Right forelimb (tissue), 1 donor: ENCODE measurements around the gene PLPP6.
"Not testable (repeated sequence)": the region's sequence is repeated elsewhere in the genome, so short reads cannot be mapped to it uniquely, and the experiment has no call there.

Source experiments
- DNase-seq: peaks from one replicate; pipeline ENCODE4 v3.0.0-alpha.2; 2018

PLPP6 gene

GRCh38 chr9:4662108-4662988 lies at the start of gene PLPP6:
Gene PLPP6 (plus strand): TSS chr9:4662294. CDS start chr9:4662376, 82 bp downstream.
- peak; percentile 88 for DNase-seq

GRCh38 chr9:4614627-4615026 lies 47.5 kb upstream of the PLPP6 start:
- no peak for DNase-seq

- DNase-seq, result no peak
Measured at GRCh38 chr9:4615251-4615650, 46.8 kb upstream of the PLPP6 start.

GRCh38 chr9:4615778-4616177 lies 46.3 kb upstream of the PLPP6 start:
- no peak for DNase-seq

- no peak for DNase-seq
Measured at GRCh38 chr9:4617752-4618151, 44.3 kb upstream of the PLPP6 start.

GRCh38 chr9:4618700-4619099 lies 43.4 kb upstream of the PLPP6 start:
- no peak for DNase-seq

- DNase-seq, result no peak
Measured at GRCh38 chr9:4620057-4620765, 41.9 kb upstream of the PLPP6 start.

GRCh38 chr9:4620881-4621555 lies 41.1 kb upstream of the PLPP6 start:
- no peak for DNase-seq

GRCh38 chr9:4622016-4622415 lies 40.1 kb upstream of the PLPP6 start:
- no peak for DNase-seq

- DNase-seq, result no peak
Measured at GRCh38 chr9:4630836-4631235, 31.3 kb upstream of the PLPP6 start.

GRCh38 chr9:4638968-4639367 lies 23.1 kb upstream of the PLPP6 start:
- no peak for DNase-seq

GRCh38 chr9:4639420-4639819 lies 22.7 kb upstream of the PLPP6 start:
- DNase-seq, result no peak

- DNase-seq, result no peak
Measured at GRCh38 chr9:4640027-4640426, 22.1 kb upstream of the PLPP6 start.

- DNase-seq, result no peak
Measured at GRCh38 chr9:4642351-4642750, 19.7 kb upstream of the PLPP6 start.

- DNase-seq, result no peak
Measured at GRCh38 chr9:4654084-4654483, 8.0 kb upstream of the PLPP6 start.

GRCh38 chr9:4654538-4654937 lies 7.6 kb upstream of the PLPP6 start:
- no peak for DNase-seq

GRCh38 chr9:4656196-4656595 lies 5.9 kb upstream of the PLPP6 start:
- not testable (repeated sequence) for DNase-seq

GRCh38 chr9:4656621-4657020 lies 5.5 kb upstream of the PLPP6 start:
- DNase-seq, result no peak

GRCh38 chr9:4657426-4658159 lies 4.5 kb upstream of the PLPP6 start:
- DNase-seq, result no peak

- DNase-seq, result not testable (repeated sequence)
Measured at GRCh38 chr9:4660665-4661064, 1.4 kb upstream of the PLPP6 start.

- no peak for DNase-seq
Measured at GRCh38 chr9:4661165-4661564, 929 bp upstream of the PLPP6 start.

- no peak for DNase-seq
Measured at GRCh38 chr9:4661611-4662010, 483 bp upstream of the PLPP6 start.
